Suprapubic skin (tissue), 4 donors: ENCODE results near the gene EHF. TPM values are rescaled to one million over a fixed set of nuclear protein-coding genes. Genes with fewer than 3 reads are reported as not detected.

Experiments used
- DNase-seq, 2 donors: peaks; one replicate each; pipeline ENCODE4 v3.0.0-alpha.2; 2019; ENCODE audit warnings: low spot score in 2 of 2
- H3K27ac ChIP-seq: fragments of 200-600 bp; sonication (generic); one replicate; pipeline ENCODE4 v1.5.1; 2019
- H3K27me3 ChIP-seq: fragments of 200-600 bp; sonication (generic); one replicate; pipeline ENCODE4 v1.5.1; 2019
- H3K36me3 ChIP-seq: fragments of 200-600 bp; sonication (generic); one replicate; pipeline ENCODE4 v1.5.1; 2019
- H3K4me1 ChIP-seq: fragments of 200-600 bp; sonication (generic); one replicate; pipeline ENCODE4 v1.5.1; 2019
- H3K4me3 ChIP-seq: fragments of 200-600 bp; sonication (generic); one replicate; pipeline ENCODE4 v1.5.1; 2019; ENCODE audit warnings: mild to moderate bottlenecking
- H3K9me3 ChIP-seq: fragments of 200-600 bp; sonication (generic); one replicate; pipeline ENCODE4 v1.5.1; 2019
- CTCF ChIP-seq, 2 donors: fragments of 200-600 bp in 1 of 2; fragments of 450-650 bp in 1 of 2; sonication (generic) in 1 of 2; IDR thresholded peaks; one replicate each; pipeline ENCODE4 v1.5.1; 2016 to 2019; ENCODE audit warnings: antibody characterized with exemption in 2 of 2, mild to moderate bottlenecking in 1 of 2, moderate library complexity in 1 of 2
- EP300 ChIP-seq: sonication (generic); formaldehyde crosslinking; IDR thresholded peaks from one replicate; pipeline ENCODE4 v1.6.1; 2017; ENCODE audit warnings: antibody characterized with exemption
- POLR2A ChIP-seq, 2 donors: fragments of 450-650 bp; IDR thresholded peaks; one replicate each; pipeline ENCODE4 v1.6.1; 2017; ENCODE audit warnings: antibody characterized with exemption in 2 of 2, mild to moderate bottlenecking in 2 of 2, moderate library complexity in 2 of 2
- POLR2AphosphoS5 ChIP-seq, 3 donors: sonication (generic); formaldehyde crosslinking; IDR thresholded peaks; one replicate each; pipeline ENCODE4 v1.6.1; 2017; ENCODE audit warnings: antibody characterized with exemption in 3 of 3
- WGBS: methylation state at CpG from one replicate; pipeline ENCODE4 v1.1.5; 2018; 5-methylcytosine and 5-hydroxymethylcytosine counted together
- total RNA-seq, 4 donors: library from RNA; depleted of rRNA; stranded (reverse); fragments of >200 nt; gene quantifications; one replicate each; pipeline ENCODE4 v1.1.0, GENCODE V29; 2016

The EHF gene
- total RNA-seq, 4 donors from 2014 or later = 99.2 to 138 (median 118) TPM

GRCh38 chr11:34602245-34602644 is 18.6 kb upstream of the EHF start:
- H3K36me3 ChIP-seq = no peaks in the 10 kb centered on the region
- DNase-seq = no peak
- H3K27me3 ChIP-seq = no peaks in the 10 kb centered on the region
- no peak overlapping the region for H3K27ac ChIP-seq
- H3K4me1 ChIP-seq = peaks cover 34% of the 10 kb centered on the region
- TF ChIP-seq POLR2A (IDR thresholded peaks at IDR 0.05) = no peak
- no peak for TF ChIP-seq POLR2AphosphoS5 (IDR thresholded peaks at IDR 0.05)
- no peak for TF ChIP-seq EP300
- TF ChIP-seq CTCF (IDR thresholded peaks at IDR 0.05) = no peak
- 52% methylated on average over 7 of the region's 7 CpGs for WGBS
- no peak overlapping the region for H3K4me3 ChIP-seq
- no peaks in the 10 kb centered on the region for H3K9me3 ChIP-seq

GRCh38 chr11:34603129-34604001 is 17.5 kb upstream of the EHF start:
- no peak for DNase-seq
- TF ChIP-seq POLR2A (IDR thresholded peaks at IDR 0.05) = no peak
- no peak for TF ChIP-seq EP300
- no peak for TF ChIP-seq CTCF (IDR thresholded peaks at IDR 0.05)
- H3K4me3 ChIP-seq = no peak overlapping the region
- WGBS = 80% methylated on average over 15 of the region's 15 CpGs
- no peaks in the 10 kb centered on the region for H3K9me3 ChIP-seq
- no peaks in the 10 kb centered on the region for H3K27me3 ChIP-seq
- H3K36me3 ChIP-seq = no peaks in the 10 kb centered on the region
- H3K27ac ChIP-seq = no peak overlapping the region
- H3K4me1 ChIP-seq = peaks cover 34% of the 10 kb centered on the region

- H3K9me3 ChIP-seq = no peaks in the 10 kb centered on the region
- no peak for TF ChIP-seq POLR2AphosphoS5 (IDR thresholded peaks at IDR 0.05)
- no peak for TF ChIP-seq EP300
- TF ChIP-seq POLR2A (IDR thresholded peaks at IDR 0.05) = no peak
- TF ChIP-seq CTCF (IDR thresholded peaks at IDR 0.05) = no peak
- no peak overlapping the region for H3K4me3 ChIP-seq
- DNase-seq = no peak
- peaks cover 32% of the 10 kb centered on the region for H3K4me1 ChIP-seq
- WGBS = 72% methylated on average over 2 of the region's 2 CpGs
- no peak overlapping the region for H3K27ac ChIP-seq
- H3K27me3 ChIP-seq = no peaks in the 10 kb centered on the region
- no peaks in the 10 kb centered on the region for H3K36me3 ChIP-seq
These were observed 16.7 kb upstream of the EHF start for GRCh38 chr11:34604145-34604544.

GRCh38 chr11:34604911-34605310 is 16.0 kb upstream of the EHF start:
- no peaks in the 10 kb centered on the region for H3K36me3 ChIP-seq
- no peak overlapping the region for H3K27ac ChIP-seq
- no peak for DNase-seq
- no peaks in the 10 kb centered on the region for H3K9me3 ChIP-seq
- WGBS = 72% methylated on average over 8 of the region's 8 CpGs
- no peaks in the 10 kb centered on the region for H3K27me3 ChIP-seq
- no peak for TF ChIP-seq POLR2A (IDR thresholded peaks at IDR 0.05)
- no peak for TF ChIP-seq POLR2AphosphoS5 (IDR thresholded peaks at IDR 0.05)
- no peak for TF ChIP-seq EP300
- no peak for TF ChIP-seq CTCF (IDR thresholded peaks at IDR 0.05)
- no peak overlapping the region for H3K4me3 ChIP-seq
- H3K4me1 ChIP-seq = peaks cover 27% of the 10 kb centered on the region

GRCh38 chr11:34605481-34606325 is 15.2 kb upstream of the EHF start:
- Histone ChIP-seq H3K36me3 (no peaks in the 10 kb centered on the region), H3K4me1 (peaks cover 25% of the 10 kb centered on the region), H3K4me3 (no peak overlapping the region), H3K9me3 (no peaks in the 10 kb centered on the region), H3K27ac (no peak overlapping the region), H3K27me3 (no peaks in the 10 kb centered on the region)
- TF ChIP-seq POLR2AphosphoS5 (IDR thresholded peaks at IDR 0.05) (no peak), EP300 (no peak), CTCF (IDR thresholded peaks at IDR 0.05) (no peak), POLR2A (IDR thresholded peaks at IDR 0.05) (no peak)
- WGBS = 83% methylated on average over 6 of the region's 6 CpGs
- DNase-seq = no peak
